ENCODE measurements around the gene SMAD4.
"Not testable (repeated sequence)": the region's sequence is repeated elsewhere in the genome, so short reads cannot be mapped to it uniquely, and the experiment has no call there.

- TF ChIP-seq, protein P1, sequence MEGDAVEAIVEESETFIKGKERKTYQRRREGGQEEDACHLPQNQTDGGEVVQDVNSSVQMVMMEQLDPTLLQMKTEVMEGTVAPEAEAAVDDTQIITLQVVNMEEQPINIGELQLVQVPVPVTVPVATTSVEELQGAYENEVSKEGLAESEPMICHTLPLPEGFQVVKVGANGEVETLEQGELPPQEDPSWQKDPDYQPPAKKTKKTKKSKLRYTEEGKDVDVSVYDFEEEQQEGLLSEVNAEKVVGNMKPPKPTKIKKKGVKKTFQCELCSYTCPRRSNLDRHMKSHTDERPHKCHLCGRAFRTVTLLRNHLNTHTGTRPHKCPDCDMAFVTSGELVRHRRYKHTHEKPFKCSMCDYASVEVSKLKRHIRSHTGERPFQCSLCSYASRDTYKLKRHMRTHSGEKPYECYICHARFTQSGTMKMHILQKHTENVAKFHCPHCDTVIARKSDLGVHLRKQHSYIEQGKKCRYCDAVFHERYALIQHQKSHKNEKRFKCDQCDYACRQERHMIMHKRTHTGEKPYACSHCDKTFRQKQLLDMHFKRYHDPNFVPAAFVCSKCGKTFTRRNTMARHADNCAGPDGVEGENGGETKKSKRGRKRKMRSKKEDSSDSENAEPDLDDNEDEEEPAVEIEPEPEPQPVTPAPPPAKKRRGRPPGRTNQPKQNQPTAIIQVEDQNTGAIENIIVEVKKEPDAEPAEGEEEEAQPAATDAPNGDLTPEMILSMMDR (conservative IDR thresholded peaks at IDR 0.05; ENCODE audit: low read depth, low read length) = not testable (repeated sequence)
- not testable (repeated sequence) for TF ChIP-seq EZH2phosphoT487 (IDR thresholded peaks at IDR 0.05; ENCODE audit: borderline replicate concordance, low read length)
Observed at GRCh38 chr18:51116996-51117395, 87.0 kb downstream of the SMAD4 start.

All from PC-3 (cell line).